NCI-H187 (cell line): Measurements from ENCODE around the gene THY1.
"Not testable (repeated sequence)": the region's sequence is repeated elsewhere in the genome, so short reads cannot be mapped to it uniquely, and the experiment has no call there.

Source experiments
- DNase-seq, 2 experiments: peaks; one replicate each; lab custom pipeline; 2025; lab: John Stamatoyannopoulos, UW

The THY1 gene

GRCh38 chr11:119445850-119446249 lies 22.9 kb upstream of the THY1 start:
- DNase-seq = no peak

- no peak for DNase-seq
Observed at GRCh38 chr11:119445379-119445778, 22.4 kb upstream of the THY1 start.

GRCh38 chr11:119441898-119442243 lies 18.9 kb upstream of the THY1 start:
- no peak for DNase-seq

- DNase-seq = no peak
Observed at GRCh38 chr11:119438599-119438998, 15.6 kb upstream of the THY1 start.

- DNase-seq = not testable (repeated sequence)
Observed at GRCh38 chr11:119437521-119437920, 14.5 kb upstream of the THY1 start.

- no peak for DNase-seq
Observed at GRCh38 chr11:119436711-119437110, 13.7 kb upstream of the THY1 start.

- DNase-seq = no peak
Observed at GRCh38 chr11:119436093-119436492, 13.1 kb upstream of the THY1 start.

- no peak for DNase-seq
Observed at GRCh38 chr11:119434591-119435330, 11.8 kb upstream of the THY1 start.

- DNase-seq = no peak
Observed at GRCh38 chr11:119433358-119433725, 10.4 kb upstream of the THY1 start.

- no peak for DNase-seq
Observed at GRCh38 chr11:119432484-119433357, 9.7 kb upstream of the THY1 start.

GRCh38 chr11:119431523-119431922 lies 8.6 kb upstream of the THY1 start:
- no peak for DNase-seq

- DNase-seq = no peak
Observed at GRCh38 chr11:119427279-119427678, 4.3 kb upstream of the THY1 start.

GRCh38 chr11:119426142-119426541 lies 3.2 kb upstream of the THY1 start:
- DNase-seq = no peak

GRCh38 chr11:119424775-119425174 lies 1.8 kb upstream of the THY1 start:
- DNase-seq = no peak

- DNase-seq = no peak
Observed at GRCh38 chr11:119424276-119424675, 1.3 kb upstream of the THY1 start.

GRCh38 chr11:119423509-119424254 lies 710 bp upstream of the THY1 start:
- DNase-seq = no peak

GRCh38 chr11:119421941-119422808 lies 797 bp downstream of the THY1 start:
- no peak for DNase-seq

- DNase-seq = no peak
Observed at GRCh38 chr11:119421351-119421750, 1.6 kb downstream of the THY1 start.

- no peak for DNase-seq
Observed at GRCh38 chr11:119420631-119421030, 2.3 kb downstream of the THY1 start.

- no peak for DNase-seq
Observed at GRCh38 chr11:119419834-119420492, 3.0 kb downstream of the THY1 start.

GRCh38 chr11:119419246-119419645 lies 3.7 kb downstream of the THY1 start:
- no peak for DNase-seq
